Left kidney (tissue), 2 donors: ENCODE measurements around the gene LRRC42. TPM values are rescaled to one million over a fixed set of nuclear protein-coding genes. Genes with fewer than 3 reads are reported as not detected.
"Not testable (repeated sequence)": the region's sequence is repeated elsewhere in the genome, so short reads cannot be mapped to it uniquely, and the experiment has no call there.

Source experiments
- DNase-seq: peaks from one replicate; pipeline ENCODE4 v3.0.0-alpha.2; 2013
- polyA plus RNA-seq: library from polyadenylated mRNA; unstranded; fragments of 120-200 nt; gene quantifications from one replicate; pipeline ENCODE4 v1.2.1, GENCODE V29; 2013; ENCODE audit not compliant: insufficient read length

LRRC42 gene
- polyA plus RNA-seq, 1 donor: 44.1 TPM

- not testable (repeated sequence) for DNase-seq
These were observed 57.8 kb downstream of the LRRC42 start for GRCh38 chr1:54003750-54004480.

- no peak for DNase-seq
These were observed 58.4 kb downstream of the LRRC42 start for GRCh38 chr1:54004481-54005049.

GRCh38 chr1:54006508-54006907 is 60.4 kb downstream of the LRRC42 start:
- no peak for DNase-seq

GRCh38 chr1:54007613-54008012 is 61.5 kb downstream of the LRRC42 start:
- DNase-seq: no peak

- no peak for DNase-seq
These were observed 62.7 kb downstream of the LRRC42 start for GRCh38 chr1:54008876-54009275.

- no peak for DNase-seq
These were observed 63.3 kb downstream of the LRRC42 start for GRCh38 chr1:54009406-54009805.

GRCh38 chr1:54010415-54011117 is 64.4 kb downstream of the LRRC42 start:
- DNase-seq: no peak

GRCh38 chr1:54011316-54012007 is 65.3 kb downstream of the LRRC42 start:
- DNase-seq: no peak

- no peak for DNase-seq
These were observed 65.8 kb downstream of the LRRC42 start for GRCh38 chr1:54012008-54012325.

GRCh38 chr1:54012863-54013262 is 66.7 kb downstream of the LRRC42 start:
- DNase-seq: no peak

GRCh38 chr1:54013393-54014008 is 67.4 kb downstream of the LRRC42 start:
- DNase-seq: no peak

GRCh38 chr1:54014009-54014629 is 68.0 kb downstream of the LRRC42 start:
- no peak for DNase-seq

GRCh38 chr1:54016343-54017282 is 70.5 kb downstream of the LRRC42 start:
- no peak for DNase-seq

Other genes starting within 250 kb of the LRRC42 start
- 2.5 TPM for gene GLIS1, start 207.2 kb upstream of the LRRC42 start, polyA plus RNA-seq
- 38.9 TPM for gene NDC1, start 108.1 kb upstream of the LRRC42 start, polyA plus RNA-seq
- gene YIPF1, start 56.6 kb upstream of the LRRC42 start, polyA plus RNA-seq: 37.7 TPM
- gene DIO1, start 52.2 kb upstream of the LRRC42 start, polyA plus RNA-seq: 7.6 TPM
- 68.2 TPM for gene IFT25, start 651 bp upstream of the LRRC42 start, polyA plus RNA-seq
- gene LDLRAD1, start 71.8 kb downstream of the LRRC42 start, polyA plus RNA-seq: not detected
- gene TMEM59, start 106.9 kb downstream of the LRRC42 start, polyA plus RNA-seq: 357 TPM
- 9.4 TPM for gene TCEANC2, start 107.3 kb downstream of the LRRC42 start, polyA plus RNA-seq
- gene CDCP2, start 206.7 kb downstream of the LRRC42 start, polyA plus RNA-seq: 0.08 TPM